Measurements from ENCODE around the gene RPA1. TPM values are rescaled to one million over a fixed set of nuclear protein-coding genes. Genes with fewer than 3 reads are reported as not detected.
"Not testable (repeated sequence)": the region's sequence is repeated elsewhere in the genome, so short reads cannot be mapped to it uniquely, and the experiment has no call there.

The RPA1 gene
- total RNA-seq, 1 donor from 2014 or later = 30.9 TPM

DNA sequence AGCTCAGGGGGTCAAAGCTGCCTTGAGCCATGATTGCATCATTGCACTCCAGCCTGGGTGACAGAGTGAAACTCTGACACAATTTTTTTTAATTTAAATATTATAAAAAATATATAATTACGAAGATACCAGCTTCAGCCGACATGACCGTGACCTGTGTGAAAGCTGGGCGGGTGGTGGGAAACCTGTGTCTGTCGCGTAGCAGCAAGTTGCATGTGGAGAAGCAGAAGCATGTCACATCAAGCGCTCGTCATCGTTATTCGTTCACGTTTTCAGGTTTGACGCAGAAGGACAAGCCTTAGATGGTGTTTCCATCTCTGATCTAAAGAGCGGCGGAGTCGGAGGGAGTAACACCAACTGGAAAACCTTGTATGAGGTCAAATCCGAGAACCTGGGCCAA is 53.7 kb downstream of the RPA1 start:
- TF ChIP-seq, protein P1, sequence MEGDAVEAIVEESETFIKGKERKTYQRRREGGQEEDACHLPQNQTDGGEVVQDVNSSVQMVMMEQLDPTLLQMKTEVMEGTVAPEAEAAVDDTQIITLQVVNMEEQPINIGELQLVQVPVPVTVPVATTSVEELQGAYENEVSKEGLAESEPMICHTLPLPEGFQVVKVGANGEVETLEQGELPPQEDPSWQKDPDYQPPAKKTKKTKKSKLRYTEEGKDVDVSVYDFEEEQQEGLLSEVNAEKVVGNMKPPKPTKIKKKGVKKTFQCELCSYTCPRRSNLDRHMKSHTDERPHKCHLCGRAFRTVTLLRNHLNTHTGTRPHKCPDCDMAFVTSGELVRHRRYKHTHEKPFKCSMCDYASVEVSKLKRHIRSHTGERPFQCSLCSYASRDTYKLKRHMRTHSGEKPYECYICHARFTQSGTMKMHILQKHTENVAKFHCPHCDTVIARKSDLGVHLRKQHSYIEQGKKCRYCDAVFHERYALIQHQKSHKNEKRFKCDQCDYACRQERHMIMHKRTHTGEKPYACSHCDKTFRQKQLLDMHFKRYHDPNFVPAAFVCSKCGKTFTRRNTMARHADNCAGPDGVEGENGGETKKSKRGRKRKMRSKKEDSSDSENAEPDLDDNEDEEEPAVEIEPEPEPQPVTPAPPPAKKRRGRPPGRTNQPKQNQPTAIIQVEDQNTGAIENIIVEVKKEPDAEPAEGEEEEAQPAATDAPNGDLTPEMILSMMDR (IDR thresholded peaks at IDR 0.05) = no peak
- no peak for TF ChIP-seq POLR2A (IDR thresholded peaks at IDR 0.05)
- no peak for TF ChIP-seq POLR2AphosphoS5 (IDR thresholded peaks at IDR 0.05; ENCODE audit: insufficient read depth in 1 of 2, low read depth in 1 of 2)
- Histone ChIP-seq H3K4me1 (no peaks in the 10 kb centered on the region), H3K36me3 (peaks cover 0 to 72% of the 10 kb centered on the region in 2 donors), H3K27ac (no peak overlapping the region), H3K4me3 (no peak overlapping the region), H3K27me3 (no peaks in the 10 kb centered on the region), H3K9me3 (no peaks in the 10 kb centered on the region)
- DNase-seq (ENCODE audit: extremely low spot score in 2 of 2) = no peak
- intact Hi-C loops (cut with DNase I) = no loop called here

DNA sequence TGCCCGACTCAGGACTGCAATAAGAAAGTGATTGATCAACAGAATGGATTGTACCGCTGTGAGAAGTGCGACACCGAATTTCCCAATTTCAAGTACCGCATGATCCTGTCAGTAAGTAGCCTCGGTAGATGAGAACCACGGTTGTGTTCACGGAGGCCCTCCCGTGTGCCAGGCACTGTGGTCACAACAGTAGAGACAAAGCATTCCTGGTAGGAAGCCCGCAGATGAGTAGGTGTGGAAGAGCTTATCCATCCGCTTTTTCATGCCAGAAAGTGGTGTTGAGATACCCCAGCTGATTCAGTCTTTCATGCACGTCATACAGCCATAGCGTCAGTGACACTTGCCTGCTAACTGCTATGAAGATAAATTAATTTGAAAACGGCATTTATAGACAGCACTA is 58.9 kb downstream of the RPA1 start:
- no peak overlapping the region for H3K27ac ChIP-seq
- intact Hi-C loops (cut with DNase I) = no loop called here
- H3K4me1 ChIP-seq = no peaks in the 10 kb centered on the region
- DNase-seq (ENCODE audit: extremely low spot score in 2 of 2) = no peak
- no peak for TF ChIP-seq POLR2AphosphoS5 (IDR thresholded peaks at IDR 0.05; ENCODE audit: insufficient read depth in 1 of 2, low read depth in 1 of 2)
- TF ChIP-seq, protein P1 (IDR thresholded peaks at IDR 0.05) = no peak
- no peak for TF ChIP-seq POLR2A (IDR thresholded peaks at IDR 0.05)
- H3K36me3 ChIP-seq = peaks cover 0 to 53% of the 10 kb centered on the region in 2 donors
- no peaks in the 10 kb centered on the region for H3K9me3 ChIP-seq
- H3K4me3 ChIP-seq = no peak overlapping the region
- no peaks in the 10 kb centered on the region for H3K27me3 ChIP-seq

DNA sequence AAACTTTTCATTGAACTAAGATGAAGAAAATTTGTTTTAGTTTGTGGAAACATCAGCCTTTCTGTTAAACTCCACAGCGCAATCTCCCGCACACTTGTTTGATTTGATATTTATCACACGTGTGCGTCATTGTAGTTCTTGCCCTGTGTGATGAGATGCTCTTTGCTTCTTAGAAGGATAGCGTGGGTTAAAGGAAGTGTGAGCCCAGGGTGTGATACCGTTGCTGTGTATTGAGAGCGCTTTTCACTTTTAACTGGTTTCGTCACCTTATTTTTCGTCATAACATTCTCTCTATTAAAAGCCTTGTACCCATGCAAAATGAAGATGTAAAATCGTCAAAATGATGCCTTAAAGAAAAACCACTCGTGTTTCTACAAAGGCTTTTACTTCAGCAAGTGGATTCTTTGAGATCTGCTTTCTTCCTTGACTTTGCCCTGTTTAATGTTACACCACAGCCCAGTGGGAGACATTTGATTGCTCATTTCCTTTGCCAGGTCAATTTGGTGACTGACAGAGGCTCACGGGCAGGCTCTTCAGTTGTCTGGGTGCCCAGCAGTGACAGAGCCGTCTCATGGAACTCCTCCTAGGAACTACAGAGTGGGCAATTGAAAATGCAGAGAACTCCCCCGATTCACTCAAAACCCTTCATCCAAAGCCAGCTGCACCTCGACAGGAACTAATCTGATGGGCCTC is 61.1 kb downstream of the RPA1 start:
- H3K27me3 ChIP-seq = no peaks in the 10 kb centered on the region
- H3K4me1 ChIP-seq = no peaks in the 10 kb centered on the region
- no peak overlapping the region for H3K27ac ChIP-seq
- H3K9me3 ChIP-seq = no peaks in the 10 kb centered on the region
- TF ChIP-seq, protein P1 (IDR thresholded peaks at IDR 0.05) = no peak
- TF ChIP-seq POLR2AphosphoS5 (IDR thresholded peaks at IDR 0.05; ENCODE audit: insufficient read depth in 1 of 2, low read depth in 1 of 2) (no peak), POLR2A (IDR thresholded peaks at IDR 0.05) (no peak)
- DNase-seq (ENCODE audit: extremely low spot score in 2 of 2) = no peak
- intact Hi-C loops (cut with DNase I) = no loop called here
- H3K4me3 ChIP-seq = no peak overlapping the region
- peaks cover 0 to 38% of the 10 kb centered on the region in 2 donors for H3K36me3 ChIP-seq

DNA sequence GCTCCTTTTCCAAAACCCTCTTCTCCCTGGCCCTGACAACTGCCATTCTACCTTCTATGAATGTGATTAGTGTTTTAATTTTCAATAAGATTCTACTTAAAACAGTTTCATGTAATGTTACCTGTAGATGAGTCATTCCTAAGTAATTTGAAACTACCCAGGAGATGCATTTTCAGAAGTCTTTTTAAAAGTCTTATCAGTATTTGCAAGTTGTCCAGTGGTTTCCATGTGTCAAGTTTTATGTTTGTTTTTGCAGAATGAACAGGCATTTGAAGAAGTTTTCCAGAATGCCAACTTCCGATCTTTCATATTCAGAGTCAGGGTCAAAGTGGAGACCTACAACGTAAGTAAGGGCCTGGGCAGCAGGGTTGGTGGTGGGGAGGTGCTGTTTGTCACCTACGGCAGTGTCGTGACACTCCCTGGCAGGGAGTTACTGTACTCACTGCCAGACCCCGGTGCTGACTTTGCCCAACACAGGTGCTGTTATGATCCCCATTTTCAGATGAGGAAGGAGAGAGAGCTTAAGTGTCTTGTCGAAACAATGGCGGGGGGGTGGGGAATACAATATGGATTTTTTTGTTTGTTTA is 65.0 kb downstream of the RPA1 start:
- no peak for DNase-seq (ENCODE audit: extremely low spot score in 2 of 2)
- intact Hi-C loops (cut with DNase I) = no loop called here
- Histone ChIP-seq H3K9me3 (no peaks in the 10 kb centered on the region), H3K4me1 (no peaks in the 10 kb centered on the region), H3K4me3 (no peak overlapping the region), H3K36me3 (peaks cover 0 to 38% of the 10 kb centered on the region in 2 donors), H3K27me3 (no peaks in the 10 kb centered on the region), H3K27ac (no peak overlapping the region)
- TF ChIP-seq, protein P1 (IDR thresholded peaks at IDR 0.05) = no peak
- TF ChIP-seq POLR2A (IDR thresholded peaks at IDR 0.05) (no peak), POLR2AphosphoS5 (IDR thresholded peaks at IDR 0.05; ENCODE audit: insufficient read depth in 1 of 2, low read depth in 1 of 2) (no peak)

DNA sequence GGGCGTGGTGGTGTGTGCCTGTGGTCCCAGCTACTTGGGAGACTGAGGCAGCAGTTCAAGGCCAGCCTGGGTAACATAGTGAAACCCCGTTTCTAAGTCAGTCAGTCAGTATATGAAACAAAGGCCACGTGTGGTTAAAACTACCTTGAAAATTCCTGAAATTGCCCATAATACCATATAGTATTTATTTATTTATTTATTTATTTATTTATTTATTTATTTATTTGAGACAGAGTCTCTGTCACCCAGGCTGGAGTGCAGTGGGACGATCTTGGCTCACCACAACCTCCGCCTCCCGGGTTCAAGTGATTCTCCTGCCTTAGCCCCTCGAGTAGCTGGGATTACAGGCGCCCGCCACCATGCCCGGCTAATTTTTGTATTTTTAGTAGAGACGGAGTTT is 65.7 kb downstream of the RPA1 start:
- H3K4me1 ChIP-seq; intact Hi-C loops (cut with DNase I); H3K4me3 ChIP-seq; H3K9me3 ChIP-seq; DNase-seq (ENCODE audit: extremely low spot score in 2 of 2); H3K27me3 ChIP-seq; H3K27ac ChIP-seq: not testable (repeated sequence)
- peaks cover 0 to 35% of the 10 kb centered on the region in 2 donors for H3K36me3 ChIP-seq
